NCI-H128 (cell line): ENCODE measurements around the gene USP36.
"Not testable (repeated sequence)": the region's sequence is repeated elsewhere in the genome, so short reads cannot be mapped to it uniquely, and the experiment has no call there.

ENCODE experiments used
- DNase-seq: peaks from one replicate; lab custom pipeline; 2025; ENCODE audit not compliant: unreplicated experiment; lab: John Stamatoyannopoulos, UW

The USP36 gene

DNA sequence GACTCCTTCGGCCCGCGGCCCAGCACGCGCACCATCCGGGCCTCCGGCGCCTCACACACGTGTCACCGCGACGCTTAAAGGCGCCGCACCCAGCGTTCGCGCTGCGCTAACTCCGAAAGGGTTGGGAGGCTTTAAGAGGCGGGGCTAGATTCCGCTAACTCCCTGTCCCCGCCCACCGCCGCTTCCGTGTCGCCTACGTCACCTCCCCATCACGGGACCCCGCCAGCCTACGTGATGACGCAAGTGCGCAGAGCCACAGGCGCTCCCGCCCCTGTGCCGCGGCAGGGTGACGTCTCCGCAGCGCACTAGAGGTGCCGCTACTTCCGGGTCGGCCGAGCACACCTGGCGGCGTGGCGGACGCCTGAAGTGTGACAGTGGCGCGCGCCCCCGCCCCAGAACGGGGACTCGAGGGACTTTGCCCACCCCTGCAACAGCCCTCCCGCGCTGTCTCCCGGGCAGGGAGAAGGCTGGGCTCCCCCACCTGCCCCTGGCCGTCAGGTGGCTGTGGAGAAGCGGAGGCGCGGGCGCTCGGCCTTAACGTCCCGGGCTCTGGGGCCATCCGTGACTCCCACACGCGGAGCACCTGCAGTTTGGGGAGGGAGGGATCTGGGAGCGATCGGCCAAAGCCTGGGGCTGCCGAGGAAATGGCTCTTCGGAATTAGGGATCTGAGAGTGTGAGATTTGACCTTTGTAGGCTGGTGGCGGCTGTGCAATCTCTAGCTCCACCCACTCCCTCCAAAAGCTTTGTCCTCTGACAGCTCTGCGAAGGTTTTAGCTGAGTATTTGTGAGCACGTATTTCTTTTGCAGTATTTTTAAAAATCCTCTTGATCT is at the start of gene USP36:
Gene USP36, minus strand, starts transcription at position 35 of the 832 bp plus-strand sequence. CDS start 4,451 bp downstream, outside the sequence.
- peak; percentile 95 for DNase-seq

DNA sequence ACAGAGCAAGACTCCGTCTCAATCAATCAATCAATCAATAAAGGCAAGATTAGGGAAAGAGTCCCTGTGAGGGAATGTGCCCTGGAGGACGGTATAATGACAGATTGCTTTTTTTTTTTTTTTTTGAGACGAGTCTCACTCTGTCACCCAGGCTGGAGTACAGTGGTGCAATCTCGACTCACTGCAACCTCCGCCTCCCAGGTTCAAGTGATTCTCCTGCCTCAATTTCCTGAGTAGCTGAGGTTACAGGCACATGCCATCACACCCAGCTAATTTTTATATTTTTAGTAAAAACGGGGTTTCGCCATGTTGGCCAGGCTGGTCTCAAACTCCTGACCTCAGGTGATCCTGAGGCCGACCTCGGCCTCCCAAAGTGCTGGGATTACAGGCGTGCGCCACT is 49.5 kb upstream of the USP36 start:
- DNase-seq, result not testable (repeated sequence)

- DNase-seq, result no peak
These were observed 48.9 kb upstream of the USP36 start for GRCh38 chr17:78889531-78889930.

GRCh38 chr17:78888941-78889518 is 48.4 kb upstream of the USP36 start:
- no peak for DNase-seq

GRCh38 chr17:78886954-78887353 is 46.3 kb upstream of the USP36 start:
- no peak for DNase-seq

GRCh38 chr17:78885956-78886355 is 45.3 kb upstream of the USP36 start:
- no peak for DNase-seq

DNA sequence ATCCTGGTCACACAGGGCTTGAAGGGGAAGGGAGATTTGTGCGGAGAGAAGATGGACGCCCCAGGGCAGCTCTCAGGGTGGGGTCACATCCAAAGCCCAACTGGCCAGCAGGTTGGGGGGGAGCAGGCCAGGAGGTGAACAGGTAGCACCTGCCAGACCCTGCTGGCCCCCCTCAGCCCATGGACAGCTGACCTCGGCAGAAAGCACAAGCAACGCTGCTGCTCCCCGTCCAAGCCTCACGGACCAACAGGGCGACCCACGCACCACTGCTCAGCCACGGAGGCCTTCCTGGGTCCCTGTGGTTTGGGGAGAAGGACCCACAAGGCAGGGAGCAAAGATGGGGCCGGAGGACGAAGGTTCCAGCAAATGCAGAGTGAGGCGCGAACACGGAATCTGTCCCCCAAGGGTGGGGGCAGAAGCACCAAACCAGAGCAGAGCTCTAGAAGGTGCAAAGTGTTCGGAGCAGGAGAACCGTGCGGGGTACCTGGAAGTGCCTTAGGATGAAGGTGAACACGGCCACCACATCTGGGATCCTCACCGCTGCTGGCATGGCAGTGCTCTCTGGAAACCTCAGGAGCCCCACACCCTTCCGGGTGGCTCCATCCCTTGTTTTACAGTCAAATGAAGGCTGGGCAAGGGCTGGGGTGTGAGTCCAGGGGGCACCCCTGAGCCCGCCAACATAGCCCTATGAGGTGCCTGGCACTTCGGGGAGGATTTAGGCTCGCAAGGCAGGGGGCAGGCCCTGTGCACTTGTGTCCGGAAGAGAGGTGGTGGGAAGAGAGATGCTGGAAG is 44.5 kb upstream of the USP36 start:
- no peak for DNase-seq

- DNase-seq, result no peak
These were observed 43.7 kb upstream of the USP36 start for GRCh38 chr17:78884148-78884825.

GRCh38 chr17:78883533-78884131 is 43.0 kb upstream of the USP36 start:
- no peak for DNase-seq

- DNase-seq, result no peak
These were observed 42.5 kb upstream of the USP36 start for GRCh38 chr17:78883089-78883532.

DNA sequence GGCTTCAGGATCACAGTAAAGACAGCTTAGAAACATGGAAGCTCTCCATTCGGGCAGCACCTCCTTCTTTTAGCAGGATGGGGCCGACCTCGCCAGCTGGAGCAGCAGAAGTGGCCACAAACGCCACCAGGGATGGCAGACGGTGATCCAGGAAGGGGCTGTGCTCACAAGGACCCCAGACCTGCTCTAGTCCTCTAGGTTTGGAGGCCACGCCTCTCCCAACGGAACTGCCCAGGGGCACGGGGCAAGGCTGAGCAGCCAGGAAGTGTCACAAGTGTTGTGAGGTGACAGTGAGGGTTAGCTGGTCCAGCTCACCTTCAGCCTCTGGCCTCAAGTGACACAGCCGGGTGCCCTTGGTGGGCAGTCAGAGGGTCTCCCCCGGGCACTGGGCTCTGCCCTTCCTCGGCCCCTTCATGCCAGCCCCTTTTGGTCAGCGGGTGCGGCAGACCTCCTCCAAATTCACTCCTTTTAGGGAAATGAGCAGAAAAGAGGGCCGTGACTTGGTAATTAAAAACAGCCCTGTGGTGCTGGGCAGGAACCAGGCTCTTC is 42.0 kb upstream of the USP36 start:
- DNase-seq, result no peak

DNA sequence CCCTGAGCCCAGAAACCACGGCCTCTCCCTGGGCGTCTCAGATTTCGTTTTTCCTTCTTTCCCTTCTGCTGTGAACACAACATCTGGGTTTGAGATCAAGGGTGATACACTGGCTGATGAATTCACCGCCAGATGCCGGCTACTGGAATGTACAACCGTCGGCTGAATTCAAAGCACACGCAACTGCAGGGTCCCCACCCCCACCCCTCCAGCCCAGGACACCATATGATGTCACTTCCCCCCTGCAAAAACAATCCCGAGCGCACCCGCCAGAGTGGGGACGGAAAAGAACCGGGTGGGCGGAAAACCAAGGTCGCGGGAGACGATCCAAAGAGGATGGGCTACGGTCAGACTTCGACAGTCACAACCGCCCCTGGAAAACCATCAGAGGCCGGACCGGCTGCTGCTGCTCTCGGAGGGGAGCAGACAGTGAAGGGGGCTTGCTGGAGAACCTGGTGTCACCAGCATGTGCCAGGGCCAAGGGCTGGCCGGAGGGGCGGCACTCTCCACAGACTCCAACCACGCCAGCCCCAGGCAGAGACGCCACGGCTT is 39.1 kb upstream of the USP36 start:
- no peak for DNase-seq

DNA sequence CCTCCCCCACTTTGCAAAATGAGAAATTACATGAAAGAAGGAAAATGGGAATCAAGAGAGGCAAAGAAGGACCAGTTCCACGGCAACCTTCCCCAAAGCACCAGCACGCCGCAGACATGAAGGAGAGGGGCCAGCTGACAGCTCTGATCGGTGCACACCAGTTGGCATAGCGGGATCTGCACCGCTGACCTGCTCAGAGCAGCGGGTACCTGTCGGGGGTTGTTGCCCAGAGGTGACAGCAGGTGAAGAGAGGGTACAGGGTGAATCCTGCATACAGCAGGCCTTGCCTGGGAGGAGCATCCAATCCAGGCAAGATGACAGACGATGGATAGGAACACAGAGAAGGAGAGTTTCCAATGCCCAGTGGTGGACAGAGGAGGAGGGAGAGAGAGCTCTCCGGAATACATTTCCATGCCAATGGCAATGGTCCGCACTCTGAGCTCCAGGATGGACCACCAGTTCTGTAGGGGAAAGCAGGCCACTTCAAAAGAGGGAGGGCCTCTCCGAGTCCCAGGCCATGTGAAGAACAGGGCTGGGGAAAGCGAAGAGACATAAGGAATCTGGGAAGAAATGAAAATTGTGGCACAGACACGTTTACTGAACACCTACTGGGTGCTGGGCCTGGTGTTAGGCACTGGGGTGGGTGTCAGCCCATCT is 38.4 kb upstream of the USP36 start:
- DNase-seq, result no peak

- DNase-seq, result no peak
These were observed 37.6 kb upstream of the USP36 start for GRCh38 chr17:78878261-78878660.

GRCh38 chr17:78876954-78877517 is 36.4 kb upstream of the USP36 start:
- DNase-seq, result not testable (repeated sequence)

DNA sequence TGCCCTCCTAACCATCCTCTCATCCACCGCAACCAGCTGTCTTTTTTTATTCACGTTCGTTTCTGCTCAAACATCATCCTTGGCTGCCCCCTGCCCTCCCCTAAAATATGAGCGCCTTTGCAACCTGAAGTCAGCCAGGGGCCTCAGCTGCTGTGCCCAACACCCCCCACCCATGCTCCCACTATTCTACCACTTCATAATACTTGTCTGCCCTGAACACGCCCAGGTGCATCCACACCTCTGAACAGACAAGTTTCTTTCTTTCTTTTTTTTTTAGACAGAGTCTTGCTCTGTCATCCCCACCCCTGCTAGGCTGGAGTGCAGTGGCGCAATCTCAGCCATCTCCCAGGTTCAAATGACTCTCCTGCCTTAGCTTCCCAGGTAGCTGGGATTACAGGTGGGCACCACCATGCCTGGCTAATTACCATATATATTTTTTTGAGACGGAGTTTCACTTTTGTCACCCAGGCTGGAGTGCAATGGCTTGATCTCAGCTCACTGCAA is 35.5 kb upstream of the USP36 start:
- DNase-seq, result no peak

DNA sequence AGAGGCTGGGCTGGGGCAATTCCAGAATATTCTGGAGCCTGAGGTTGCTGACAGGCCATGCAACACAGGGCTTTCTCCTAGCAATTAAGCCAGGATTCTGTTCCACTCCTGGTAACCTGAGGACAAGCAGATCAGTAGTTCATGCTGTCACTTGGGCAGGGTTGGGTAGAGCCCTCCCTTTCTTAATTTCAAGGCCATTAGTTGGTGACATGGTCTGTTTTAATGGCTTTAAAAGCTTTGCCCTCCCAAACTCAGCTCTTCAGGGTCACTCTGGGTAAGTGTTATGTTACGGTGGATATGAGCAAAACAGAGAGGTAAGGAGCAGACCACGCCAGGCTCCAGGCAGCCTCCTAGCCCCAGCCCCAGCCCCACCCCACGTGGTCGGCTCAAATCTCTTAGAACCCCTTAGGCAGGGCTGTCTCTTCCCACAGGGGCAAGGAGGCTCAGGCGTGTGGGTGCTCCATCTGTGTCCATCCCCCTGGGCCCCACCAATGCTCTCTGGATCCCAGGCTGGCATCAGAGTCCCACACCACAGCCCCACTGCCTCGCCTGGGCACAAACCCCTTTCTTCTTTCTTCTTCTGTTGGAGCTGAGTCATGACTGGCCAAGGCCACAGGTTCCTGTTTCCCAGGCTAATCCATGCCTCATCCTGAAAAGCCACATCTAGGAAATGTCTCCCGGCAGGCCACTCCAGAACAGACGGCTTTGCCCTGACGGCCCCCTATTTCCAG is 34.9 kb upstream of the USP36 start:
- no peak for DNase-seq

GRCh38 chr17:78873519-78874340 is 33.1 kb upstream of the USP36 start:
- no peak for DNase-seq
